Hepatocyte (in vitro differentiated cells): ENCODE results near the gene PLD5.
"Not testable (repeated sequence)": the region's sequence is repeated elsewhere in the genome, so short reads cannot be mapped to it uniquely, and the experiment has no call there.

Experiments used
- CTCF ChIP-seq: fragments of 200-600 bp; sonication (generic); IDR thresholded peaks from 2 replicates; pipeline ENCODE4 v1.5.1; 2016; ENCODE audit warnings: antibody characterized with exemption, mild to moderate bottlenecking; ENCODE audit not compliant: poor library complexity
- EZH2 ChIP-seq: fragments of 200-600 bp; sonication (generic); IDR thresholded peaks from 2 replicates; pipeline ENCODE4 v1.6.1; 2016; ENCODE audit warnings: antibody characterized with exemption, mild to moderate bottlenecking, borderline replicate concordance

GRCh38 chr1:242264419-242264818 is 260.1 kb downstream of the PLD5 start:
- not testable (repeated sequence) for TF ChIP-seq CTCF, EZH2
